DMS79 (cell line): ENCODE measurements around the gene TCF15.
"Not testable (repeated sequence)": the region's sequence is repeated elsewhere in the genome, so short reads cannot be mapped to it uniquely, and the experiment has no call there.

ENCODE experiments used
- DNase-seq: peaks from one replicate; lab custom pipeline; 2025; lab: John Stamatoyannopoulos, UW

Gene TCF15

DNA sequence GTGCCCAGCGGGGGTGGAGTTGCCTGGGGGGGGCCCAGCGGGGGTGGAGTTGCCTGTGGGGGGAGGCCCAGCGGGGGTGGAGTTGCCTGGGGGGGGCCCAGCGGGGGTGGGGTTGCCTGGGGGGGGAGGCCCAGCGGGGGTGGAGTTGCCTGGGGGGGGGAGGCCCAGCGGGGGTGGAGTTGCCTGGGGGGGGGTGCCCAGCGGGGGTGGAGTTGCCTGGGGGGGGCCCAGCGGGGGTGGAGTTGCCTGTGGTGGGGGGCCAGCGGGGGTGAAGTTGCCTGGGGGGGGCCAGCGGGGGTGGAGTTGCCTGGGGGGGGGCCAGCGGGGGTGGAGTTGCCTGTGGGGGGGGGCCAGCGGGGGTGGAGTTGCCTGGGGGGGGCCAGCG, 31.9 kb upstream of the TCF15 start:
- not testable (repeated sequence) for DNase-seq

DNA sequence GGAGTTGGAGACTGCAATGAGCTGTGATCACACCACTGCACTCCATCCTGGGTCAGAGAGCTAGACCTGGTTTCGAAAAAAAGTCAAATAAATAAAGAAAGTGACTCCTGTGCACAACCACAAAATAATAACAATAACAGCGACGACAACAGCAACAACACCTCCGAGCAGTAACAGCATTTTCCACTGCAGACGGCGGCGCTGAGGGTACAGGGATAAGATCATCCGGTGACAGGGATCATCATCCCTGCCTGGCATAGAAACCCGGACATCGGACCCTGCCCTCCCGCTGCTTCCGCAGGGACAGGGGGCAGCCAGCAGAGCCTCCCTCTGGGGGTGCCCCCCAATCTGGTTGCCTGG, 31.4 kb upstream of the TCF15 start:
- no peak for DNase-seq

DNA sequence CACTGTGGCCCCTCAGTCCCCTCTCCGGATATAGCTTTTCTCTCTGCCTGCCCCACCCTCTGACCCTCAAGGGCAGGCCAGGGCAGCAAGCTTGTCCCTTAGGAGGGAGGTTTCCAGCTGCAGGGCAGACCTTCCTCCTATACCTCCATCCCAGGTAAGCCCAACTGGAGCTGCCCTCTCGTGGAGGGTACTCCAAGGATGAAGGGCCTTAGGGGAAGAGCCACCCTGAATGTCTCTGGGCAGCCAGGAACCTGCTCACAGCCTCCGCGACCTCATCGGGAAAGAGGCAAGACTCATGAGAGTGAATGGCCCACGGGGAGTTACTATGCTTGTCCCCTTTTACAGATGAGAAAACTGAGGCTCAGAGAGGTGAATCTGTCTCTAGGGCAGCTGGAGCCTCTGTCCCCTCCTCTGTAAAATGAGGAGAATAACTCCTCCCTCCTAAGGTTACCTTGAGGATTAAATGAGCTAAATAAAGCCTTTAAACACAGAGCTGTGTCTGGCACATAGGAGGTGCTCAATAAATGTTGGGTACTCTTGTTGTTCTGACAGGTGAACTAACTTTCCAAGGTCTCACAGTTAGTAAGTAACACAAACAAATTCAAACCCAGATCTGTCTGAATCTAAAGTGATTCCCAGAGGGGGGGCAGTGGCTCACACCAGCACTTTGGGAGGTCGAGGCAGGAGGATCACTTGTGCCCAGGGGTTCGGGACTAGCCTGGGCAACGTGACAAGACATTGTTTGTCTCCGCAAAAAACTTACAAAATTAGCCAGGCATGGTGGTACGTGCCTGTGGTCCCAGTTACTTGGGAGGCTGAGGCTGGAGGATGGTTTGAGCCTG, 30.8 kb upstream of the TCF15 start:
- no peak for DNase-seq

DNA sequence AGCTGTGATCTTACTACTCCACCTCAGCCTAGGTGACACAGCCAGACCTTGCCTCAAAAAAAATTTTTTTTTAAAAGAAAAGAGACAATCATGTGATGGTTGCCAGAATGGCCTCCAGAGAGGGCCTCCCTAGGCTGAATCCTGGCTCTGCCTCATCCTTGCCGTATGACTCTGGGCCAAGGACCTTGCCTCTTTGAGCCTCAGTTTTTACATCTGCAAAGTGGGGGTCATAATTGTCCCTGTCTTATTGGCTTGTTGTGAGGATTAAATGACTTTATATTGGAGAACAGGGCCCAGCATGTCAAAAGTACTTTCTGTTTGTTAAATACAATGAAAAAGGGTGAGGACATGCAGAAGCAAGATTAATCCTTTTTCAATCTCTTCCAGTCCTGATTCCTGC, 28.5 kb upstream of the TCF15 start:
- DNase-seq = no peak

DNA sequence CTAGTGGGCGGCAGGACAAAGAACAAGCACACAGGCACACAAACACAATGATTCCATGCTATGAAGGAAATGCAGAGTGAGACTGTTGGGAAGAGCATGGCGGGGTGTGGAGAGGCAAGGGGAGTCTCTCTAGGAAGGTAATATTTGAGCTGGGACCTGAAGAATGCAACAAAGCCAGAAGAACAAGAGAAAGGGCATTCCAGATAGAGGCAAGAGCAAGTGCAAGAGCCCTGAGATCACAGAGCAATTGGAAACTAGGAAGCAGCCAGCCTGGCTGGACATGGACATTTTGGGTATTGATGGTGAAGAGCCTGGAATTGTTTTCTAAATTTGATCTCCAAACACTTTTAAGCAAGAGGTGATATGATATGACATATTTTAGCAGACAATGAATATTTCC, 27.4 kb upstream of the TCF15 start:
- DNase-seq = no peak

DNA sequence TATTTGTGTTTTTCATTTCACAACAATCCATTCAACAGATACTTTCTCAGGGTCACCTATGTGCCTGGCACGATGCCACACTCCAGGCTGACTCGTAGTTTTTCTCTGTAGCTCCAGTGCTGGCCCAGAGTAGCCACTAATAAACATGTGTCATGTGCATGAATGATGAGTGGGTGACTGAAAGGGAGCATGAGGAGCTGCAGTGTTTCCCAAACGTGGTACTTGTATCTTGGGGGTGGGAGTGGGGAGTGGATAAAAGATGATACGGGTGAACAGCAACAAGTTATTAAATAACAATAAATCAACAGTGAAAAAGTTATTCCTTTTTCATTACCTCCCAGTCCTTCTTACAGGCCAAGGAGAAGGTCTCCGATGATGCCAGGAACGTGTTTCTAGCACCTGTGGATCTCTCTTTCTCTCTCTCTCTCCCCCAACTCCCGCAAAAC, 25.8 kb upstream of the TCF15 start:
- DNase-seq = no peak

DNA sequence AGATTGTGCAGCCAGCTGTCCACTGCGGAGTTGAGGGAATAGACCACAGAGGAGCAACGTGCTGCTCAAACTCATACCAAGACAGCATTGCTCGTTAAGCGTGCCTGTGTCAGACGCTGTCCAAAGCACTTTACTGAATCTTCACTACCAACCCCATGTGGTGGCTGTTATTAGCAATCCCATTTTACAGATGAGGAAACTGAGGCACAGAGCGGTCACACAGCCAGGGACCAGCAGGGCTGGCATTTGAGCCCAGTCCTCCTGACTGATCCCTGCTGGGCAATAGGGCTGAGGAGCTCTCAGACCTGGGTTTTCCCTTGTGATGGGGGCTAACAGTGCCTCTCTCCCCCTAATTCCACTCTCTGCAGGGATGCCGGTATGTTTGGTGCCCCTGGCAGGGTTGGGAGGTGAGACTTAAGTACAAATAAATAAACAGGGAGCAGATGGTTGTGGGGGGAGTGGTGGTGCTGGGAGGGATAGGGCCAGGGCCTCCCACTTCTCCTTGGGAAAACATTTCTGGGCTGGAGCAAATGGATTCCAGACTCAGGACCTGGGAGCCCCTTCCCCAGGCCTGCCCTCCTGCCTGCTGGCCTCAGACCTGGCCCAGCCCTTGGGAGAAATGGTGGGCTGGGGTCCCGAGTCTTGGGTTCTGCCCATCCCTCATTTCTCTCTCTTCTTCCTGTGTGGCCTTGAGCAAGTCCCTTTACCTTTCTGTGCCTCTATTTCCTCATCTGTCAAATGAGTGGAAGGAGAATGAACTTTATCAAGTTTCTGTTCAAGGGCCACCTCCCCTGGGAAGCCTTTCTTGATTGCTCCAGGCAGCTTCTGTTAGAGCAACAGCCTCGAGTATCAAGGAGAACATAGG, 25.2 kb upstream of the TCF15 start:
- DNase-seq = no peak

DNA sequence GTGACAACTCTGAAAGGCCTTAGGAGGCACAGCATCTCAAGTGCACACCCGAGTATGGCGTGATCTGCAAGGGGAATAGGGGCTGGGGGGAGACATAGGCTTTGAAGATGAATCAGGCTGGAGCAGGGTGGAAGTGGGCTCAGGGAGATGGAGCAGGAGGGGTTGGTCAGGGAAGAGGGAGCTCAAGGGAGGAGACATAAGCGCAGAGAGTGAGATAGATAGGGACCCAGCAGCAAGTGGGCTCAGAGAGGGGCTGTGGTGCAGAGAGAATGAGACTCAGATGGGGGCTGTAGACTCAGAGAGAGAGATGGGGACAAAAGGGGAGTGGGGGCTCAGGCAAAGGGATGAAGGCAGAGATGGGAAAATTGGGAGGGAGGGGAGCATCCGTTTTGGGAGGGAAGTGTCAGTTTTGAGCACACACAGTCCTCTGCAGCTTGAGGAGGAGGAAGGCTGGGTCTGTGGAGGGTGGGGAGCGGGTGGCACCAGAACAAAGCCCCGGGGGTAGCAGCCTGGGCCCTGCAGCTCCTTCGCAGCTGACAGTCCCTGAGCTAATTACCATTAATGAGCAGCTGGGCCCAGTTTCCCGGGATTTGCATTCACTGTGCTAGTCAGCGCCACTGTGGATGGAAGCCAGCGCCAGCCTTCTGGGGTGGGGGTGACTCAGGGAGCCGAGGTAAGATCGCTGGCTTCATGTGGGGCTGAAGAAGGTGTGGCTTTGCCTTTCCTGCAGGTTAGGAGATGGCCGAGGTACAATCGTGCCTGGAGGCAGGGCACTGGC, 24.2 kb upstream of the TCF15 start:
- DNase-seq = no peak

DNA sequence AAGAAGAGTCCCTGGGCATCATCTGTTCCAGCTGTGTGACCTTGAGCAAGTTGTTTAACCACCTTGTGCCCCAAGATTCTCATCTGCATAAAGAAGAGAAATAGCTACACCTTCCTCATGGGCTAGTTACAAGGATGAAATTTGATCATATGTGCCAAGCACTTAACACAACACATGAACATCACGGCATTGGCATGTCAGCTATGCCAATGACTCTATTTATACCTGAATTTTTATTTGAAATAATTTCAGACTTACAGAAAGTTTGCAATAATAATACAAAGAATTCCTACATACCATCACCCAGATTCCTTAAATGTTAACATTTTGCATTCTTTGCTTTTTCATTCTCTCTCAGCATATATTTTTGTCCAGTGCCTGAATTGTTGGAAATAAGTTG, 21.0 kb upstream of the TCF15 start:
- DNase-seq = no peak

DNA sequence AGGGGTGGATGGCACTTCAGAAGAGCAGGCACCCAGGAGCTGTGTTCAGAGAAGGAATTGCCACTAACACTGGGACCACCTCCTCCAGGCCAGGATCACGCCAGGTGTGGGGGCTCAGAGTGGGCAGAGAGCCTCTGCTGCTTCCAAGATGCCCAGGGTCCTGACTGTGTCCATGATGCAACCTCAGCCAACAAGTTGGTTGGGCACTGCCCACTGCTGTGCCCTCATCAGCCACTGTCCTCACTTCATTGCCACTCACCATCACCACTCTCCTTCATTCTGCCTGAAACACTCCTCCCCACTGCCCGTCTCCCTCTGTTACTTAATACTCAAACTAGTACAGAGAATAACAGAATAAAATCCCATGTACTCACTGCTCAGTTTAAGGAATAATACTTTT, 16.5 kb upstream of the TCF15 start:
- DNase-seq = no peak

DNA sequence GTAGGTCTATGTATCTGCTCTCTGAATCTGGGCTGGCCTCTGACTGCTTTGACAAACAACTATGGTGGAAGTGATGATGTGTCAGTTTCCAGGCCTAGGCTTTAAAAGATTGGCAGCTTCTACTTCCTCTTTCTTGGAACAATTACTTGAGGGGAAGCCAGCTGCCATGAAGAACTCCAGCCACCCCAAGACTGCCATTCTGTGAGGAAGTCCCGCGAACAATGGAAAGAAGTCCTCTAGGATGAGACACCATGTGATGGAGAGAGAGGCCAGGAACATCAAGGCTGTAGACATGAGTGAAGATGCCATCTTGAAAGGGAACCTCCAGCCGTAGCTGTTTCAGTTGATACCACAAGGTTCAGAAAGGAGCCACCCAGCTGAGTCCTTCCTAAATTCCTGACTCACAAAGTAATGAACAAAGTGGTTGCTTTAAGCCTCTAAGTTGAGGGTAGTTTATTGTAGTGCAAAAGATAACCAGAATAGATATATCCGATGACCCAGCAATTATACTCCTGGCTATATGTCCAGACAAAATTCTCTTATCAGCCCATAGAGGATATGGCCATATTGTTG, 15.3 kb upstream of the TCF15 start:
- no peak for DNase-seq

DNA sequence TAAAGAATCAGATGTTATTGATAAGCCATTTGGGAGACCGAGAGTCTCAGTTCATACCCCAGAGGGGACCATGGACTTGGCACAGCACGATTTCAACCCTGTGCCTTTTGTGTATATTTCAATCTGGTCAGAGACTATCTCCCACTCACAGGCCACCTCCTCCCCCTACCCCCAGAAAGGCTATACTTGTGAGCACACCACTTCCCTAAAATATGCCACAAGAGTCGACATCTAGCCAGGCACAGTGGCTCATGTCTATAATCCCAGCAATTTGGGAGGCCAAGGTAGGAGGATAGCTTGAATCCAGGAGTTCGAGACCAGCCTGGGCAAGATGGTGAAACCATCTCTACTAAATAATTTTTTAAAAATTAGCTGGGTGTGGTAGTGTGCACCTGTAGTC, 13.6 kb upstream of the TCF15 start:
- DNase-seq = no peak

DNA sequence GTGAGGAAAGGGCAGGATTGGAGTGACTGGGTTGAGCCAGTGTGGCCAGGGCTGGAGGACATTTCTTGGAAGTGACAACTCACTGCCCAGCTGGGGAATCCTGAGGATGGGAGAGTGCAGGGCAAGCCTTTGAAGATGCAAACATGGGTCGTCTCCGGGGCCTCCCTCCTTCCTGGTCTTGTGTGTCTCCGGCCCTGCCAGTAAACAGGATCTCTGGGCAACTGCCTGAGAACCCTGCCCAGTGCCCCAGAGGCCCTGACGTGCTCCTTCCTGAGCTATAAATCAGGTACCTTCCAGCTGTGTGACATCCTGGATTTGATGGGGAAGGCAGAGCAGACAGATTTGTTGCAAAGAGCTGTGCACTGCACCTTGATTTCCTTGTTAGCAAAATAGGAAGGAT, 12.9 kb upstream of the TCF15 start:
- DNase-seq = no peak

DNA sequence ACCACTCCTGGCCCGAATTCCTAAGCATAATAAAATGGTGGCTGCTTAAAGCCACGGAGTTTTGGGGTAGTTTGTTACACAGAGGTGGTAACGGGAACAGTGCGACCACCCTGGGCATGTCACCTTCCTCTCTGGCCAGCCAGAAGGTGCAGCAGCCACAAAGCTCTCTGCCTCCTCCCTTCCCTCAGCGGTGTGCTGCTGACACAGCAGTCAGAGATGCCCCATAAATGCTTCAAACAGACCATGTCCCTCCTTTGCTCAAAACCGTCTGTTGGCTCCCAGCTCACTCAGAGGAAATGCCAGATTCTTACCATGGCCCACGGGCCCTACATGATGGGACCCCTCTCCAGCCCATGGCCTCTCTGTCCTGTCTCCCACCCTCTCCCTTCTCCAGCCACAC, 12.1 kb upstream of the TCF15 start:
- DNase-seq = no peak

DNA sequence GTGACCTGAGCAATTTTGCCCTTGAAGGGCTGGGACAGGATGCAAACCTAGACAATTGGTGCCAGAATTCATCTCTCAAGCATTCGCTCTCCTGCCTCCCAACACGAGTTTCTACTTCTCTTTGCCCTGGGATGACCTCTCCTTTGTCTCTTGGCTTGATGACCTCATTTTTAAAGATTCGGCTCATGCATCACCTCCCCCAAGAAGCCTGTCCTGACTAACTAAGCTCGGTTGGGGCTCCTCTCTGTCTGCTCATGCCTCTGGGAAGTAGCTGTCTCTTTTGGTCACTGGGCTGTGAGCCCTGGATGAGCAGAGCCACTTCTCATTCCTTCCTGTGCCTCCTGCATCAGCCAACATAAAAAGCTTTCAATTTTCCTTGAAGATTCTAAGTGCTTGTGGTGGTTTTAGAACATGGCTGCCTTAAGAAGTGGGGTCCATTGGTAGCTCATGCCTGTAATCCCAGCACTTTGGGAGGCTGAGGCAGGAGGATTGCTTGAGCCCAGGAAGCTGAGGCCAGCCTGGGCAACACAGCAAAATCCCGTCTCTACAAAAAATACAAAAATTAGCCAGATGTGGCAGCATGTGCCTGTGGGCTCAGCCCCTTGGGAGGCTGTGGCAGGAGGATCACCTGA, 11.1 kb upstream of the TCF15 start:
- DNase-seq = no peak

DNA sequence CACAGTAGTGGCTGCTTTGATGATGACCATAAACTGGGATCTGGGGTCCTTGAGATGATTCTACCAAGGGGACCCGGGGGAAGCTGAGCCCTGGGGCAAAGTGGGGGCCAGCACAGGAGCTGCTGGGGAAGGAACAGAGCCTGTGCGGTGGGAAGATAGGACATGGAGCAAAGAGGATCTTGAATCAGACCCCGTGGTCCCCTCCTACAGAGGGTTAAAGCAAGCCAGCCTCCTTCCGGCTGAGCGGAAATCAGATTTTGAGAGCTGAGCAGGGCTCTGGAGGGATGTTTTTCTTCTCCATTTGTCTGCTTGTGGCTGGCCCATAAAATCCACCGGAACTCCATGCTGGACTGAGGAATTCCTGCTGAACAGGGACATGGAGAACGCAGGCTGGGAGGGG, 10.1 kb upstream of the TCF15 start:
- no peak for DNase-seq

DNA sequence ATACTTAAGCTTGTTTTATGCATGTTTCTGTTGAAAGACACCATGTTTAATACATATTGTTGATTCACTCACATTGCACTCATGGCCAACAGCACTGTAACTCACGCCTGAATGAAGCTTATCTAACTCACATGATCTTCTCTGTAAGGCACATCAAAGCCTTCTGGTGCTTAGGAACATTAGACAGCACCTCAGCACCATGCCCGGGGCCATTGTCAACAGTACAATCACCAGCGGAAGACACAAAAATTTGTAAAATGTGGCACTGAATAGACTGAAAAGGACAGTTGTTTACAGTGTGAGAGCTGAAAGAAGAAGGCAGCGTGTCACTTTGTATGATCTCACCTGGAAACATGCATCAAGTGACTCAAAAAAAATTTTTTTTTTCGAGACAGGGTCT, 8.9 kb upstream of the TCF15 start:
- no peak for DNase-seq

DNA sequence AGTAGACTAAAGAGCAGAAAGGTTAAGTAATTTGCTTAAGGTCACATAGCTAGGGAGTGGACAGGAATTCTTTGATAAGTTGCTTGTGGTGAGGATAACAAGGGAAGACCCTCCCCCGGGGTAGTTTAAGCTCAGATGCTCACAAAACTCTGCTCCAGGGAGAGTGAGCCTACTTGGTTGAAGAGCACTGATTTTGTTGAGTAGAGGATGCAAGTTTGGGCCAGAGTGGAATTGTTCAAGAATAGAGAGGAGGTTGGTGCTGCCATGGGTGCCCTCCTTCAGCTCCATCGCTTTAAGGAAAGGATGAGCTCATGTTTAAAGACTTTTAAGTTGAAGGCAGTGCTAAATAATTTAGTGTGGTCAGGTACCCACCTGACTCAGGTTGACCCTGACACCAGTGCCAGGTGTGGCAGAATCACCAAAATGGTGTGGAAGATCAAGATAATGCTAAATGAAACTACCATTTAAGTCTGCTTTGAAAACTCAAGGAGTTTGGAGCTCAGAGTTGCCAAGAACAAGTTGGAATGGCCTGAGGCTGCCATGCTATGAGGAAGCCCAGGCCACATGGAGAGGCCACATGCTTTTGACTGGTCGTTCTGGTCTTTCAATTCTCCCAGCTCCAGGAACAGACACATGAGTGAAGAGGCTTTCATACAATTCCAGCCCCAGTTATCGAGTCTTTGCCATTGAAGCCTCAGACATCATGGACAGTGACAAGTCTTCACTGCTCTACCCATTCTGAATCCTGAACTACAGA, 8.0 kb upstream of the TCF15 start:
- no peak for DNase-seq

DNA sequence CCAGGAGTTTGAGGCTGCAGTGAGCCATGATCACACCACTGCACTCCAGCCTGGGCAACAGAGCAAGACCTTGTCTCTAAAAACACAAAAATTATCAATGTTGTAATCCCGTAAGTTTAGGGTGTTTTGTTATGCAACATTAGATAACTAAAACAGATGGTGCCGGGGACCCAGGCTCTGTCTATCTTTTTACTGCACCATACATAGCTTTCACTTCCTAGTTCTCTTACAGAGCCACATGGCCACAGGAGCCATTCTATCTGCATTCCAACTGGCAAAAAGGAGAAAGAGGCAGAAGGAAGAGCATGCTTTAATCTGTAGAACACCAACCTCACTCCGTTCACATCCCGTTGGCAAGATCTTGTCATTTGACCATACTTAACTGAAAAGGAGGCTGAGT, 5.4 kb upstream of the TCF15 start:
- no peak for DNase-seq

DNA sequence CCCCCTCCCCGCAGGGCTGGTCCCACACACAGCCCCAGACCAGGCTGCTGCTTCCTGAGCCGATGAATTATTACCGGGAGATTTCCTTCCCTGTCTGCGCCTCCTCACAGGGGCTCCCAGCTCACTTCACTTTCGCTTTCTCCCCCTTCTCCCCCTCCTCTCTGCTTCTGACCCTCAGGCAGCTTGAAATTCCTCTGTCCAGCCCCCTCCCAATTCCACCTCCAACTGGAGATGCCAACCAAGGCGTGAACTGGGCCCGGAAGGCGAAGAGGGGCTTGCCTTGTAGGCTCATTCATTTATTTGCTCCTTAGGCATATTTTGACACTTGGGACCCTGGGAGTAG, 1.7 kb upstream of the TCF15 start:
- DNase-seq = no peak
